Measurements from ENCODE around the gene RAB40B. TPM values are rescaled to one million over a fixed set of nuclear protein-coding genes. Genes with fewer than 3 reads are reported as not detected.

The RAB40B gene
- total and polyA plus RNA-seq, 8 donors, result 6.8 to 25.7 (median 19.5) TPM

- H3K4me3 ChIP-seq, result no peak overlapping the region
- TF ChIP-seq CTCF (IDR thresholded peaks at IDR 0.05), result no peak
- H3K9me3 ChIP-seq, result no peaks in the 10 kb centered on the region
- H3K27me3 ChIP-seq, result no peaks in the 10 kb centered on the region
- ATAC-seq (no peak), DNase-seq (no peak)
- H3K27ac ChIP-seq, result peak overlapping the region in 1 of 2 donors; percentile 30
- intact Hi-C loops (cut with DNase I), result no loop called here
- peaks cover 0 to 8% of the 10 kb centered on the region in 2 donors for H3K4me1 ChIP-seq
- peaks cover 0 to 50% of the 10 kb centered on the region in 2 donors for H3K36me3 ChIP-seq
Measured at GRCh38 chr17:82609655-82610054, 88.8 kb downstream of the RAB40B start.

- TF ChIP-seq CTCF (IDR thresholded peaks at IDR 0.05), result no peak
- H3K9me3 ChIP-seq, result no peaks in the 10 kb centered on the region
- H3K36me3 ChIP-seq, result peaks cover 0 to 45% of the 10 kb centered on the region in 2 donors
- H3K27me3 ChIP-seq, result no peaks in the 10 kb centered on the region
- H3K4me3 ChIP-seq, result no peak overlapping the region
- DNase-seq, result no peak
- intact Hi-C loops (cut with DNase I), result no loop called here
- no peak for ATAC-seq
- H3K4me1 ChIP-seq, result peaks cover 5 to 16% of the 10 kb centered on the region in 2 donors
- no peak overlapping the region for H3K27ac ChIP-seq
Measured at GRCh38 chr17:82608816-82609215, 89.7 kb downstream of the RAB40B start.

- no peaks in the 10 kb centered on the region for H3K9me3 ChIP-seq
- no peaks in the 10 kb centered on the region for H3K27me3 ChIP-seq
- no peak for TF ChIP-seq CTCF (IDR thresholded peaks at IDR 0.05)
- H3K36me3 ChIP-seq, result peaks cover 0 to 62% of the 10 kb centered on the region in 2 donors
- peak in 1 of 4 donors; percentile 40 for DNase-seq
- no peak for ATAC-seq
- no peak overlapping the region for H3K4me3 ChIP-seq
- H3K4me1 ChIP-seq, result peaks cover 12 to 31% of the 10 kb centered on the region in 2 donors
- intact Hi-C loops (cut with DNase I), result no loop called here
- H3K27ac ChIP-seq, result peak overlapping the region in 1 of 2 donors; percentile 41
Measured at GRCh38 chr17:82605939-82606600, 92.4 kb downstream of the RAB40B start.

Small RNA genes lying within 50 kb of the gene (microRNA-seq; reads per million reads assigned to microRNA genes)
- gene MIR4525, result 0.34 to 0.68 reads per million in 2 donors

Other genes with a start within 250 kb of the RAB40B start
- gene CYBC1, start 247.9 kb downstream of the RAB40B start, total RNA-seq, result 100 to 1,000 TPM in 1 of 2 donors, 10 to 100 TPM in 1; 90.2 to 116 TPM
- gene CYBC1, start 247.9 kb downstream of the RAB40B start, polyA plus RNA-seq (ENCODE audit: insufficient read length in 6 of 6), result 10 to 100 TPM; 47.0 to 54.2 (median 52.3) TPM
- gene NARF, start 240.0 kb downstream of the RAB40B start, total RNA-seq, result 10 to 100 TPM; 38.9 to 52.4 TPM
- 100 to 1,000 TPM; 101 to 128 (median 114) TPM for gene NARF, start 240.0 kb downstream of the RAB40B start, polyA plus RNA-seq (ENCODE audit: insufficient read length in 6 of 6)
- 10 to 100 TPM; 50.4 to 57.0 TPM for gene FOXK2, start 179.0 kb downstream of the RAB40B start, total RNA-seq
- gene FOXK2, start 179.0 kb downstream of the RAB40B start, polyA plus RNA-seq (ENCODE audit: insufficient read length in 6 of 6), result 10 to 100 TPM; 31.2 to 46.3 (median 35.2) TPM
- gene WDR45B, start 50.3 kb downstream of the RAB40B start, total RNA-seq, result 10 to 100 TPM; 46.8 to 64.6 TPM
- 10 to 100 TPM; 77.0 to 93.1 (median 83.9) TPM for gene WDR45B, start 50.3 kb downstream of the RAB40B start, polyA plus RNA-seq (ENCODE audit: insufficient read length in 6 of 6)
- gene FN3KRP, start 18.0 kb upstream of the RAB40B start, total RNA-seq, result 10 to 100 TPM; 24.7 to 30.0 TPM
- gene FN3KRP, start 18.0 kb upstream of the RAB40B start, polyA plus RNA-seq (ENCODE audit: insufficient read length in 6 of 6), result 10 to 100 TPM; 43.7 to 55.6 (median 51.0) TPM
- gene FN3K, start 36.9 kb upstream of the RAB40B start, total RNA-seq, result 10 to 100 TPM; 17.7 to 28.1 TPM
- 10 to 100 TPM; 12.8 to 21.9 (median 20.5) TPM for gene FN3K, start 36.9 kb upstream of the RAB40B start, polyA plus RNA-seq (ENCODE audit: insufficient read length in 6 of 6)
- gene TBCD, start 53.4 kb upstream of the RAB40B start, total RNA-seq, result 10 to 100 TPM; 87.2 to 89.6 TPM
- 100 to 1,000 TPM in 5 of 6 donors, 10 to 100 TPM in 1; 97.8 to 133 (median 108) TPM for gene TBCD, start 53.4 kb upstream of the RAB40B start, polyA plus RNA-seq (ENCODE audit: insufficient read length in 6 of 6)
- 1 to 10 TPM; 1.6 to 3.4 TPM for gene ZNF750, start 141.3 kb upstream of the RAB40B start, total RNA-seq
- gene ZNF750, start 141.3 kb upstream of the RAB40B start, polyA plus RNA-seq (ENCODE audit: insufficient read length in 6 of 6), result under 1 TPM; 0.38 to 0.88 (median 0.60) TPM